Left kidney (tissue), 8 donors: Measurements from ENCODE around the gene ACOT8. TPM values are rescaled to one million over a fixed set of nuclear protein-coding genes. Genes with fewer than 3 reads are reported as not detected.
"Not testable (repeated sequence)": the region's sequence is repeated elsewhere in the genome, so short reads cannot be mapped to it uniquely, and the experiment has no call there.

ENCODE experiments used
- DNase-seq: peaks from one replicate; pipeline ENCODE4 v3.0.0-alpha.2; 2013
- long read RNA-seq, 8 donors: transcript quantifications; one replicate each; lab custom pipeline, GENCODE V29; 2026
- polyA plus RNA-seq: library from polyadenylated mRNA; unstranded; fragments of 120-200 nt; gene quantifications from one replicate; pipeline ENCODE4 v1.2.1, GENCODE V29; 2013; ENCODE audit not compliant: insufficient read length

ACOT8 gene
- 23.3 TPM for polyA plus RNA-seq
- long read RNA-seq, donor 1, transcript ACOT8-201 (6 exons, 1,168 nt): major isoform, 14 of 15 reads
- long read RNA-seq, donor 1, partial matches to known transcripts: 0 of 15 reads
- long read RNA-seq, donor 1, other reads (novel, unspliced or antisense): 0 of 15 reads
- long read RNA-seq, donor 2, transcript ACOT8-201 (6 exons, 1,168 nt): major isoform, 6 of 10 reads
- long read RNA-seq, donor 2, partial matches to known transcripts: 0 of 10 reads
- long read RNA-seq, donor 2, other reads (novel, unspliced or antisense): 0 of 10 reads
- long read RNA-seq, donor 3, transcript ACOT8-201 (6 exons, 1,168 nt): major isoform, 5 of 8 reads
- long read RNA-seq, donor 3, partial matches to known transcripts: 0 of 8 reads
- long read RNA-seq, donor 3, other reads (novel, unspliced or antisense): 0 of 8 reads
- long read RNA-seq, donor 4: 0 reads
- long read RNA-seq, donor 5, transcript ACOT8-204 (6 exons, 1,197 nt): minor isoform, 5 of 32 reads
- long read RNA-seq, donor 5, transcript ACOT8-201 (6 exons, 1,168 nt): major isoform, 19 of 32 reads
- long read RNA-seq, donor 5, partial matches to known transcripts: 0 of 32 reads
- long read RNA-seq, donor 5, other reads (novel, unspliced or antisense): 0 of 32 reads
- long read RNA-seq, donor 6, transcript ACOT8-201 (6 exons, 1,168 nt): major isoform, 6 of 15 reads
- long read RNA-seq, donor 6, partial matches to known transcripts: 0 of 15 reads
- long read RNA-seq, donor 6, other reads (novel, unspliced or antisense): 0 of 15 reads
- long read RNA-seq, donor 7, transcript ACOT8-201 (6 exons, 1,168 nt): major isoform, 6 of 13 reads
- long read RNA-seq, donor 7, partial matches to known transcripts: 0 of 13 reads
- long read RNA-seq, donor 7, other reads (novel, unspliced or antisense): 0 of 13 reads
- long read RNA-seq, donor 8, partial matches to known transcripts: 0 of 6 reads
- long read RNA-seq, donor 8, other reads (novel, unspliced or antisense): 0 of 6 reads

DNA sequence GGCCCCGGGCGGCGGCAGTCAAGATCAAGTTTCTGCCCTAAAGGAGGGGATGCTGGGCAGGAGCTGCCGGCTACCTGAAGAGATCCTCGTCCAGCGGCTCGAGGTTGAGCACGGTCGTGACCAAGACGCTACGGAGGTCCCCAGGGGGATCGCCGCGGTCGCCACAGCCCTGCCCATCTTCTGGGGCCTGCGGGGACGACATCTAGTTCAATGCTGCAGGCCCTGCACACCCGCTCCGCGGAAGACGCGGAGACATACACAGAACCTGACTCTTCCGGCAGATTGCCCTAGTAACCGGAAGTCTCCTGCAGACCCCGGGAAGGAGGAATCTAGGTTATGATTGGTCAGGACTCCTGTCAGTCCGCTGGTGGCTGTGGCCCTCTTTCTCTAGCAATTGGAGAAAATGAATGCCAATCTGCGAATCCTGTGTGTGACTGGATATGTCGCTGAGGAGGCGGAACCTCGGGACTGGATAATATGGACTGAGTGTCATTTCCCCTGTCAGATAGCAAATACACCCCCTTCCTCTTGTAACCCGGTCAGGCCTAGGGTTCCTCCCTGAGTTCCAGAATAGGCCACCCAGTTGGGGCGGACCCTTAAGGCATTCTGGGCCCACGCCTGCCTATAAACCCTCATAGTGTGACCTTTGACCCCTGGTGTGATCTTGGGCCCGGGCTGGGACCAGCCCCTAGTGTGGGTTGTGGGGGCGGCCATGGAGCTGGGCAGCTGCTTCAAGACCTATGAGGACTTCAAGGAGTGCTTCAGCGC, at the start of gene ACOT8, which contains the start of gene ZSWIM3:
Gene ACOT8, minus strand, starts transcription at position 279 of the 768 bp plus-strand sequence. Its CDS starts 77 bp downstream, at position 202.
Gene ZSWIM3, plus strand, starts transcription at position 501 of the 768 bp plus-strand sequence. Its CDS starts 212 bp downstream, at position 713.
- DNase-seq: peak; percentile 100

DNA sequence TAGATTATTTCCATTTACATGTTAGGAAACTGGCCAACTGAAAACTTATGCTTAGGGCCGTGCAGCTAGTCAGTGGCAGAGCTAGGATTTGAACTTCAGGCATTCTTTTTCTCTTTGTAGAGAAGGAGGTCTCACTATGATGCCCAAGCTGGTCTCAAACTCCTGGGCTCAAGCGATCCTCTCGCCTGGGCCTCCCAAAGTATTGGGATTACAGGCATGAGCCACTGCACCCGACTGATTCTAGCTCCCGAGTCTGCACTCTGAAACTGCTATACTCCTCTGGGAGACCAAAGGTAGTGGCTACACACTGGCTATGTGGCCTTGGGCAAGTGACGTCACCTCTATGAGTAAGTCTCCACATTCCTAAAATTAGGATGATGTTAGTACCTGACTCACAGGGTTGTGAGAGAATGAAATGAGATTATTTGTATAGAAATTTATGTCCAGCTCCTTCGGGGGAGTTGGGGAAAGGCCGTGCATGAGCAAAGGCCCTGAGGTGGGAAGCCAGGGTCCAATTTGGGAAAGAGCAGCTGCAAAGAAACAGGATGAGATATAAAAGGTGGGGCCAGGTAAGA, 48.4 kb upstream of the ACOT8 start:
- DNase-seq: no peak

DNA sequence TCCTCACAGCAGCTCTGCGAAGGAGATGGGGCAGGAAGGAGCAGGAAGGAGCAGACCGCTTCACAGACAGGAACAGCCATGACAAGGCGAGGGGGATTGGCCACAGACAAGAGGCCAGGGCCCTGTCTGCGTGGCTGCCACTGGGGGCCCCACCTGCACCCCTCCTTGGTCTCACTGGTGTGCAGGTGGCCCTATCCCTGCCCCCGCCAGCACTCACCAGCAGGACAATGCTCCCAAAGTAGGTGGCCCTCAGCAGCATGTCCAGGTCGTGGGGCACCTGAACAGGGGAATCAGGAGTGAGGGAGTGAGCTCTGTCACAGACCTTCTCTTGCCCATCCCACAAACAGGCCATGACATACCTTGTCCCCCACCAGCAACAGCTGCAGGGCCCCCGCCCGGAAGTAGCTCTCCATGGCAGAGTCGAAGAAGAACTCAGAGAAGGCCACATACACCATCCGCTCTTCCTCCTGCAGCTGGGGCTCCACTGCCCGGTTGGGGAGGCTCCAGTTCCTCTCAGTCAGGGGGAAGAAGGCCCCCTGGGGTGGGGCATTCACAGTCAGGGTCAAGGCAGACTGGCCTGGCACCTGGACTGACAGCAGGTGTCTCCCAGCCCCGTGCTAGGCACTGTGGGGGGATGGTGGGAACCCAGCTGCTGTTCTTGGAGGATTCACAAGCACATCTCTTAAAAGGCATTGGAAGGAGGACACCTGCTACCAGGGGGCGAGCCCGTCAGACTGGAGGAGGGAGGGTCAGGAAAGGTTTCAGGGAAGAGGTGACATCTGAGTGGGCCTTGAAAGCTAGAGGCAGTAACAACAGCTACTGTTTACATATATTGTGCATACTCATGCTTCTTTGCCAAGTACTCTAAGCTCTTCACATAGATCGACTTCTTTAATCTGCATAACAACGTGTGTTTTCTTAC, 47.7 kb upstream of the ACOT8 start:
- DNase-seq: no peak

DNA sequence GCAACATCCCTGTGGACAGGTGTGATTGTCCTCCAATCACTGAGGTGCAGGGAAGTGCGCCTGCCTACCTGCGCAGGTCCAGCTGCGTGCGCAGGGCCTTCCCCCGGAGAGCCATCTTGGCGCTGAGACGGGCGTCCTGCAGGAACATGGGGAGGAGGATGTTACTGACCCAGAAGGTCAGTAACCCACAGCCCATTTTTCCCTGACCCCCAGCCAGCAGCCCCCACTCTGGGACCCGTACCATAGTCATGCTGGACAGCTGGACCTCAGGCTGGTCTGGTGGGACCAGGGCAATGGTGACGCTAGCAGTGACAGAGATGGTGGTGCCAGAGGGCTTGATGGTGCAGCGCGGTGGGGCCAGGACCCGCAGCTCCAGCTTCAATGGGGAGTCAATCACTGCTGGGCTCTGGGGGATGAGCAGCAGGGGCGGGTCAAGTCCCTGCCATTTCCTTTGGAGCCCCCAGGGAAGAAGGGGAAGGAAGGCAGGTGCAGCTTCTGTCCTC, 45.1 kb upstream of the ACOT8 start:
- DNase-seq: no peak

DNA sequence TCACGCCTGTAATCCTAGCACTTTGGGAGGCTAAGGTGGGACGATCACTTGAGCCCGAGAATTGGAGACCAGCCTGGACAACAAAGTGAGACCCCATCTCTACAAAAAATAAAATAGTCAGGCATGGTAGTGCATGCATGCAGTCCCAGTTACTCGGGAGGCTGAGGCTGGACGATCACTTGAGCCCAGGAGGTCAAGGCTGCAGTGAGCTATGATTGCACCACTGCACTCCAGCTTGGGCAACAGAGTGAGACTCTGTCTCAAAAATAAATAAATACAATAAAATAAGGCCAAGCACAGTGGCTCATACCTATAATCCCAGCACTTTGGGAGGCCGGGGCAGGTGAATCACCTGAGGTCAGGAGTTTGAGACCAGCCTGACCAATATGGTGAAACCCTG, 44.1 kb upstream of the ACOT8 start:
- not testable (repeated sequence) for DNase-seq

DNA sequence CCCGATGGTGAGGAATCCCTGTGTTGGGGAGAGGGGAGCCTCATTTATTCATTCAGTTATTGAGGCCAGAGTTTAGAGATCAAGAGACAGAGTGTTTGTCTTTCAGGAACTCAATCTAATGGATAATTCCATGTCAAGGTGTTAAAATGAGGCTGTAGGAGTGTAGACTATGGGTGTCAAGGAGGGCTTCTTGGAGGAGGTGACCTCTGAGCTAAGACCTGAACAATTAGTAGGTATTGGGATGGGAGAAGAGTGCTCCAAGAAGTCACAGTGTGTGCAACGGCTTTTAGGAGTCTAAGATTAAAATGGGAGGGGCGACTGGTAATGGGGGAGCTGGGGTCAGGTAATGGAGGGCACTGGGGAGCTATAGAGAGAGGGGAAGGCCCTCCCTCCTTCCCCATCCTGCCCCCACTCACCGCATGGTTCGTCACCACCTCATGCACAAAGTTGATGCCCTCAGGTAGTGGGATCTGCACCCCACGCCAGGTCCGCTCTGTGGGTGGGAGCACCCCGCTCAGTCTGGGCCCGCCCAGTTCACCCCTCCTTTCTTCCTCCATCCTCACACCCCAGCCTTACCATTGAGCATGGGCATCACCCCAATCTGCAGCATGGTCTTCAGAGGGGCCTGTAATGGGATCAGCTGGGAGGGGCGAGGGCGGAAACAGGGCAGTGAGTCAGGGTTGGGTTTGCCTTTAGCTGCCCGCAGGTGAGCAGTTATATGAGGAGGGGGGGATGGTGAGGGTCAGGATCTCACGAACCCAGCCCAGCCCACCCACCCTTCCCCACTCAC, 42.0 kb upstream of the ACOT8 start:
- no peak for DNase-seq

DNA sequence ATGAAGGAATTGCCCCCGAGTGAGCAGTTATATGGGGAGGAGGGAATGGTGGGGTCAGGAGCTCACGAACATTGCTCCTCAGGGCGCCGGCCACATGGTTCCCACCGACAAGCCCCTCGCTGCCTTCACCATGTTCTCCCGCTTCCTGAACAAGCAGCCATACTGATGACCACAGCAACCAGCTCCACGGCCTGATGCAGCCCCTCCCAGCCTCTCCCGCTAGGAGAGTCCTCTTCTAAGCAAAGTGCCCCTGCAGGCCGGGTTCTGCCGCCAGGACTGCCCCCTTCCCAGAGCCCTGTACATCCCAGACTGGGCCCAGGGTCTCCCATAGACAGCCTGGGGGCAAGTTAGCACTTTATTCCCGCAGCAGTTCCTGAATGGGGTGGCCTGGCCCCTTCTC, 41.1 kb upstream of the ACOT8 start:
- DNase-seq: no peak

DNA sequence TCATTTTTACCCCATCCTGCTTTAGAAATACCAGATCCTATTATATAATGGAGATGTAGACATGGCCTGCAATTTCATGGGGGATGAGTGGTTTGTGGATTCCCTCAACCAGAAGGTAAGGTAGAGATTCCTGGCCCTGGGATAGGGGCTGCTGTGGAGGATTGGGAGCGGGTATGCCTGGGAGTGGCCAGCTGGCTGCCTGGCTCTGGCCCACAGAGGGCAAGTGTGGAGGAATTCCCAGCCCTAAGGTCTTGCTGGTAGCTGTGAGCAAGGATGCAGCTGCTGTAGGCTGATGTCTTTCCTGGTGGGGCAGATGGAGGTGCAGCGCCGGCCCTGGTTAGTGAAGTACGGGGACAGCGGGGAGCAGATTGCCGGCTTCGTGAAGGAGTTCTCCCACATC, 40.5 kb upstream of the ACOT8 start:
- no peak for DNase-seq

DNA sequence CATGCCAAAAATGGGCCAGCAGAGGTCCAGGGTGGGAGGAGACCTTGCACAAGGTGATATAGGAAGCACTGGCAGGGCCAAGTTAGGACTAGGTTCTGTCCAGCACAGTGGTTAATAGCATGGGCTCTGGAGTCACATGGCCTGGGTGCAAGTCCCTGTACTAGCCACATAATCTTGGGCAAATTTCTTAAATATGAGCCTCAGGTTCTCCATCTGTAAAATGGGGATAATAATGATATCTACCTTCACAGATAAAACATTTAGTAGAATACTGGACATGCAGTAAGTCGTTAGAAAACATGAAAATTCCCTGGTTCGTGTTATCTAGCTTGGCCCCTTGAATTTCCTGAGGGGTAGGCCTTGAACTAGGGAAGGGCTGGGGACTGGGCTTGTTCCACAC, 40.1 kb upstream of the ACOT8 start:
- DNase-seq: no peak

DNA sequence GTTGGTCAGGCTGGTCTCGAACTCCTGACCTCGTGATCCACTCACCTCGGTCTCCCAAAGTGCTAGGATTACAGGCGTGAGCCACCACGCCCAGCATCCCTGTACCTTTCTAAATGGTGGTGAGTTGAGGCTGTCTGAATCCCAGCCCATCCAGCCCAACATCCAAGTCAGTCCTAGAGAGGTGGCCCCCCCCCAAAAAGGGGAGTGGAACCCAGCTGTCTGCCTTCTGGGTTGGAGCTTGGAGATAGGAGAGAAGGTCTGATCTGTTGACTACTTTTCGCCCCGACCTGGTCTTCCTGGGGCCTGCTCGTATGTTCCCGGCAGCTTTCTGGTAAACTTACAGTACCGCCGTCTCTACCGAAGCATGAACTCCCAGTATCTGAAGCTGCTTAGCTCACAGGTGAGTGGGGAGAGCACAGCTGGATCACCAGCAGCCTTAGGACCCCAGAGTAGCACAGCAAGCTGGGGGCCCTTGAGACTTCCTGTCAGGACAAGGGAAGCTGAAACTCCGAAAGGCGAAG, 39.5 kb upstream of the ACOT8 start:
- DNase-seq: no peak

DNA sequence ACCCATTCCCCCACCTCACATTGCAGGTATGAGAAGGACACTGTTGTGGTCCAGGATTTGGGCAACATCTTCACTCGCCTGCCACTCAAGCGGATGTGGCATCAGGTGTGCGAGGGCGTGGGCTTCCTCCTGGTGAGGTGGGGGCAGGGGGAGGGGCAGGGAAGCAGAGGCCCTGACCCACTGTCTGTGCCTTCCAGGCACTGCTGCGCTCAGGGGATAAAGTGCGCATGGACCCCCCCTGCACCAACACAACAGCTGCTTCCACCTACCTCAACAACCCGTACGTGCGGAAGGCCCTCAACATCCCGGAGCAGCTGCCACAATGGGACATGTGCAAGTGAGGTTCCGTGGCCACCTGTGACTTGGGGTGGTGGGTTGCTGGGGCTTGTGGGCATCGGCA, 37.6 kb upstream of the ACOT8 start:
- DNase-seq: no peak

DNA sequence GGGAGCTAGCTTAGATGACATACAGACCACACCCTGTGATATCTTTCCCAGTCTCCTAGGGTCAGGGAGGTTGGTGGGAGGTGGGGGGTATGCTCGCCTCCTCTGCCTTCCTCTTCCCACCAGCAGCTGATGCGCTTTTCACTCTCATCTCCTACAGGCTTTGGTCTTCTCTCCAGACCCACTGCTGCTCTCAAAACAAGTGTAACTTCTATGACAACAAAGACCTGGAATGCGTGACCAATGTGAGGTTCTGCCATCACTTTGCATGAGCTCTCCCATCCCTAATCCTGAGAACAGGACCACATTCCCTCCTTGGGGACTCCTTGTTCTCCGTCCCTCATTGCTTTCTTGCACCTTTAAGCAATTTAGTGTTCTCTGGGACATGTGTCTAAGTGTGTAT, 36.6 kb upstream of the ACOT8 start:
- no peak for DNase-seq

DNA sequence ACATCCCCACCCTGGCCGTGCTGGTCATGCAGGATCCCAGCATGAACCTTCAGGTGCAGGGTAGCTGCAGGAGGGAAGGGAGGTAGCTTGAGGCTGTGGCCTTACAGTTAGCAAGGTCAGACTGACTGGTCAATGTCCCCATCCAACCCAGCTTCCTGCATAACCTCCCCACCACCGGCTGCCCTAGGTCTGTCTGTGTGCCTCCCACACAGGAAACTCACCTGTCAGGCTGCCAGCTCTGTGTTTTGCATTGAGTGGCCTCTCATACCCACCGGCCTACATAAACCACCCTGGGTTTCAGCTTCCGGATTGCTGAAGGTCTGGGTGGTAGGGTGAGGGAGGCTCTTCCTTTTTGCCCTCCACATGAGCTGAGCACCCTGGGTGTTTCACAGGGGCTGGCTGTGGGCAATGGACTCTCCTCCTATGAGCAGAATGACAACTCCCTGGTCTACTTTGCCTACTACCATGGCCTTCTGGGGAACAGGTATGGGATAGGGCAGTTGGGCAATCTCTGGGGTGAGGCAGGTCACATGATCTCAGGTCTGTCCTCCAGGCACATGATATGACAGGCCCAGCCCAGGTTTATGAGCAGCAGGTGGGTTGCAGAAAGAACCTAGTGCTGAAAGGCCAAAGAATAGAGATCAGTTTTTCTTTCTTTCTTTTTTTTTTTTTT, 35.8 kb upstream of the ACOT8 start:
- DNase-seq: no peak

DNA sequence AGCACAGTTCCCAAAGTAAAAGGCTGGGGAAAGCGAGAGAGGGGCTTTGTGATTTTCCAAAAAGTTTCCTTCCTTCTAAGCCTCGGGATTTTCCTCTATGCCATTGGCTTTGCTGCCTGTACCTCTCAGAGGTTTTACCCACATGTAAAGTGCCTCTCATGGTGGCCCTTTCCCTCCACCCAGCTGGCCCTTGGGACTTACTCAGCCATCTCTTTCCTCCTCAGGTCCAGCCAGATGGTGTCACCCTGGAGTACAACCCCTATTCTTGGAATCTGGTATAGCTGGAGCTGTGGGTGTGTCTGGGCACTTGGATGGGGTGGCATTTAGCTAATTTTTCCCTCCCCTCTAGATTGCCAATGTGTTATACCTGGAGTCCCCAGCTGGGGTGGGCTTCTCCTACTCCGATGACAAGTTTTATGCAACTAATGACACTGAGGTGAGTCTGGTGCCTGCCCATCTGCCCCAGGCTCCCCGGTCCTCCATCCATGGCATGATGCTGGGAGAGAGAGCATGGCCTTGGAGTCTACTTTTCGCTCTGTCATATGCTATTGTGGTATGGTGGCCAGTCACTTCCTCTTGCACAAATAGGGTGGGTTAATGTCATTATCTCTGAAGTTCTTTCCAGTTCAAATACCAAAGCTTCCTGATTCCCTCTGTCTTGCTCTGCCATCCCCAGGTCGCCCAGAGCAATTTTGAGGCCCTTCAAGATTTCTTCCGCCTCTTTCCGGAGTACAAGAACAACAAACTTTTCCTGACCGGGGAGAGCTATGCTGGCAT, 35.0 kb upstream of the ACOT8 start:
- no peak for DNase-seq

DNA sequence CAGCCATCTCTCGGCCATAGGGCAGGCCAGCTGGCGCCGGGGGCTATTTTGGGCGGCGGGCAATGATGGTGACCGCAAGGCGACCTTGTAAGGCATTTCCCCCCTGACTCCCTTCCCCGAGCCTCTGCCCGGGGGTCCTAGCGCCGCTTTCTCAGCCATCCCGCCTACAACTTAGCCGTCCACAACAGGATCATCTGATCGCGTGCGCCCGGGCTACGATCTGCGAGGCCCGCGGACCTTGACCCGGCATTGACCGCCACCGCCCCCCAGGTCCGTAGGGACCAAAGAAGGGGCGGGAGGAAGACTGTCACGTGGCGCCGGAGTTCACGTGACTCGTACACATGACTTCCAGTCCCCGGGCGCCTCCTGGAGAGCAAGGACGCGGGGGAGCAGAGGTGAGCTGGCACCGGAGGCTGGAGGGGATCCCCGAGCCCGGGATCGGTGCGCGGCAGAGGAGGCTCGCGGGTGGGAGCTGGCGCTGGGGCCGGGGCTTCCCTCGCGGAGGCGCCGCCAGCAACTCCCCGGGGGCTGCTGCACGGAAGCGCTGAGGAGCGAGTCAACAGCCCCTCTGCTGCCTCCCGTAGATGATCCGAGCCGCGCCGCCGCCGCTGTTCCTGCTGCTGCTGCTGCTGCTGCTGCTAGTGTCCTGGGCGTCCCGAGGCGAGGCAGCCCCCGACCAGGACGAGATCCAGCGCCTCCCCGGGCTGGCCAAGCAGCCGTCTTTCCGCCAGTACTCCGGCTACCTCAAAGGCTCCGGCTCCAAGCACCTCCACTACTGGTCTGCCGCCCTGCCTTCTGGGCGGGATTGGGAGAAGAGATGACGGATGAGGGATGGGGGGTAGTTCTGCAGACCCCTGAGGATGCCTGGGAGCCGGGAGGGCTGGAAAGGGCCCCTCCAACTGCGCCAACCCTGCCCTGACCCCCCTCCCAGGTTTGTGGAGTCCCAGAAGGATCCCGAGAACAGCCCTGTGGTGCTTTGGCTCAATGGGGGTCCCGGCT, 34.1 kb upstream of the ACOT8 start, which contains the start of the genes CTSA and NEURL2:
Gene CTSA, plus strand, starts transcription at position 351 of the 999 bp plus-strand sequence. Its CDS starts 234 bp downstream, at position 585.
Gene NEURL2, minus strand, starts transcription at position 224 of the 999 bp plus-strand sequence. Its CDS starts 217 bp downstream, at position 7.
- peak; percentile 91 for DNase-seq
